ENCODE data around the gene REEP3. TPM values are rescaled to one million over a fixed set of nuclear protein-coding genes. Genes with fewer than 3 reads are reported as not detected.
"Not testable (repeated sequence)": the region's sequence is repeated elsewhere in the genome, so short reads cannot be mapped to it uniquely, and the experiment has no call there.

REEP3 gene
- total RNA-seq, 1 experiment from 2014 or later: 19.7 TPM

GRCh38 chr10:63634488-63635065 is 113.4 kb downstream of the REEP3 start:
- in situ Hi-C loops (cut with HindIII; ENCODE audit: low pct_unique_long_range_greater_than_20kb, low sequenced_read_pairs): no loop called here

DNA sequence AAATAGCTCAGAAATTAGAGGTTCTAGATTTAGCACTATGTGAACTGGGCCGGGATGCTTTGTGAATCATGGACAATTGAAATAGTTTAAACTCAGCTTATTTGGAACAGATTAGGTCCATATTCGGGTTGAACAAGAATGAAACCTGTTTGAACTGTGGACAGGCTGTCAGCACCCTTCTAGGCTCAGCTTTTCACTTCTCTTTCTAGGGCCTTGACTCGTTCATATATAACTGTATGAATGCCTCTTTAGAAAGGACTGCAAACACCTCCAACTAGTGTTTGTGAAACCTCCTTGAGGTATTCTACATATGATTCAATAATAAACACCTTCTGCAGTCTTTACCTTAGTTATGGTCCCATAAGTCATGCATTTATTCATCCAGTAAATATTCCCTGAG is 115.6 kb downstream of the REEP3 start:
- DNase-seq (ENCODE audit: low read depth): no peak
- in situ Hi-C loops (cut with HindIII; ENCODE audit: low pct_unique_long_range_greater_than_20kb, low sequenced_read_pairs): no loop called here

More at GRCh38 chr10:63634488-63635065, 113.4 kb downstream of the REEP3 start:
- no peak for DNase-seq (ENCODE audit: low read depth)

DNA sequence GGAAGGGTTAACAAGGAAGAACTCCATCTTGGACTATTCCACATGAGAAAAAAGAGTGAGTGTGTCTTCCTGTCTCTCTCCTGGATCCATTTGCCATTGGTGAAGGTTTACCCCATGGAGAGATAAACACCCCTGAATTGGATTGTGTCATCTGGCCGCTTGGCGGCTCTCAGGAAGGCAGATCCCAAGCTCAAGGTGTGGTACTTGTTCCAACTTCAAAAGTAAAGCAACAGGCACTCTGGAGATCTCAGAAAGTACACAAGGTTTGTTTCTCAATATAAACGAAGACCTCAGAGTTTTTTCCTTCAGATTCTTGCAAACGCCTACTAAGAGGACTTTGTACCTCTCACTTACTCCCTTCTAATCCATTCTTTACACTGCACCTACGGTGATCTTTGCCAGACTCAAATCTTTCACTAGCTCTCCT is 116.7 kb downstream of the REEP3 start:
- in situ Hi-C loops (cut with HindIII; ENCODE audit: low pct_unique_long_range_greater_than_20kb, low sequenced_read_pairs): no loop called here
- no peak for DNase-seq (ENCODE audit: low read depth)

GRCh38 chr10:63641366-63641765 is 120.2 kb downstream of the REEP3 start:
- DNase-seq (ENCODE audit: low read depth): no peak
- in situ Hi-C loops (cut with HindIII; ENCODE audit: low pct_unique_long_range_greater_than_20kb, low sequenced_read_pairs): no loop called here

DNA sequence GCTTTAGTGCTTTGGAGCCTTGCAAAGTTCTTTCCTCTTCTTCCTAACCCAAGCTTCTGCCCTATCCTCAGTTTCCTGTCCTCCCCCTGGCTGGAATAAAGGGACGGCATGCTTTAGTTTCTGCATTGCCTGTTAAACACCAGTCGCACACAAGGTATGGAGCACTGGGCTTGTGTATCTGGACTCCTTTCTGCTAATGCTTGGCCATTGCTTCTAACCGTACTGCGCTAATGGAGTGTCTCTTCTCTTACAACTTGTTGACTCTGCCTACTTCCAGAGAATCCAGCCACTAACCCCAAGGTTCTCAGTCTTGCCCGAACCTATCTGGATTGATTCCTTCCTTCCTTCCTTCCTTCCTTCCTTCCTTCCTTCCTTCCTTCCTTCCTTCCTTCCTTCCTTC is 120.6 kb downstream of the REEP3 start:
- in situ Hi-C loops (cut with HindIII; ENCODE audit: low pct_unique_long_range_greater_than_20kb, low sequenced_read_pairs): no loop called here
- no peak for DNase-seq (ENCODE audit: low read depth)

GRCh38 chr10:63642808-63643207 is 121.6 kb downstream of the REEP3 start:
- in situ Hi-C loops (cut with HindIII; ENCODE audit: low pct_unique_long_range_greater_than_20kb, low sequenced_read_pairs): no loop called here
- no peak for DNase-seq (ENCODE audit: low read depth)

DNA sequence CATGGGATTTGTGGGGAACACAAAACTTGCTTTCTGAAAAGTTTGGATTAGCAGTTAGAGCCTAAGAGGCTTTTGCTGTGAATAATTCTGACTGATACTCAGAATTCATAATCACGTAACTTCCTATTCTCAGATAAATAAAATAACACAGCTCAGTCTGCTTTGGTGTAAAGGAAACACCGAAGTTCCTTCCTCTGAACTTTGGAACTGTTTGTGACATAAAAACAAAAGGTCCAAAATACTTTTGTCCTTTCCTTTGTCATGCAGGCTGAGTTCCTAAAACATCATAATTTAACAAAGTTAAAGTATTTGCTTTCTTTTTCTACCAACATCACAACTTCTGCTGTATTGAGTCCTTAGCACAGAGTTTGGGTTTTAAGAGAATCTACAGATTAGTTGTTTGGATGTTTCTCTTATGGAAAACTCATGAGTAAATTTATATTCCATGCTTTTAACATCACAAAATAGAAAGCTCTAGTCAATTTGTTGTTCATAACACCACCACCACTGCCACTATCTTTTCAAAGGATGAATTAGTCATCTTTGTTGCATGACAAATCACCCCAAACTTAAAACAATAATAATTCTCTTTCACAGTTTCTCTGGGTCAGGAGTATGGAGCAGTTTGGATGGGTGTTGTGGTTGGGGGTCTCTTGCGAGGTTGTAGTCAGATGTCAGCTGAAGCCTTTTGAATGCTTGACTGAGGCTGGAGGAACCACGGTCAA is 123.4 kb downstream of the REEP3 start:
- DNase-seq (ENCODE audit: low read depth): no peak
- in situ Hi-C loops (cut with HindIII; ENCODE audit: low pct_unique_long_range_greater_than_20kb, low sequenced_read_pairs): no loop called here

GRCh38 chr10:63645195-63645594 is 124.0 kb downstream of the REEP3 start:
- no peak for DNase-seq (ENCODE audit: low read depth)
- in situ Hi-C loops (cut with HindIII; ENCODE audit: low pct_unique_long_range_greater_than_20kb, low sequenced_read_pairs): no loop called here

DNA sequence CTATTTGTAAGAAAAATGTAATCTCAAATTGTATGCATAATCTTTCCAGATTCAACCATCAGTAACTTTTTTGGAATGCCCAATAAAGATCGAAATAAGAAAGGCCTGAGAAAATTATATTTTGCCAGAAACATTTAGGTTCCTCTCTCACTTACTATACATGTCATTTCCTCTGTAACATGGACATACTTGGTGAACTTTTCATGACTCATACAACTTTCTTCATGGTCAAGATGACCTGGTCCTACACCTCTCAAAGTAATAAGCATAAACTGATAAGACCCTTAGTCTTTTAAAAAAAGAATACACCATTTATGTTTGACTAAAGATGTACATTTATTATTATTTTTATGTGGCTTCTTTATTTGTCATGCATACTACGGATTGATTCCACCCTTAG is 125.3 kb downstream of the REEP3 start:
- in situ Hi-C loops (cut with HindIII; ENCODE audit: low pct_unique_long_range_greater_than_20kb, low sequenced_read_pairs): no loop called here
- DNase-seq (ENCODE audit: low read depth): no peak

DNA sequence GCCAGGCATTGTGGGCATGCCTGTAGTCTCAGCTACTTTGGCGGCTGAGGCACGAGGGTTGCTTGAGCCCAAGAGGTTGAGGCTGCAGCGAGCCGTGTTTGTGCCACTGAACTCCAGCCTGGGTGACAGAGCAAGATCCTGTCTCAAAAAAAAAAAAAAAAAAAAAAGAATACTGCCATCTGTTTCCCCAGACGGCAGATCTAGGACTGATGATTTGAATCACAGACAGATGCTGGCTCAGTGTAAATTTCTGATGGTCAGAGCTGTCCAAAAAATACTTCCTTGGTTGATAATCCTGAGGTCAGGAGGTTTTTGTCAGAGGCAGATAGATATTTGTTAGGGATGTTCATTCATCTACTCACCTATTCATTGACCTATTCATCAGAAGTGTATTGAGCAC is 130.7 kb downstream of the REEP3 start:
- no peak for DNase-seq (ENCODE audit: low read depth)
- in situ Hi-C loops (cut with HindIII; ENCODE audit: low pct_unique_long_range_greater_than_20kb, low sequenced_read_pairs): no loop called here

DNA sequence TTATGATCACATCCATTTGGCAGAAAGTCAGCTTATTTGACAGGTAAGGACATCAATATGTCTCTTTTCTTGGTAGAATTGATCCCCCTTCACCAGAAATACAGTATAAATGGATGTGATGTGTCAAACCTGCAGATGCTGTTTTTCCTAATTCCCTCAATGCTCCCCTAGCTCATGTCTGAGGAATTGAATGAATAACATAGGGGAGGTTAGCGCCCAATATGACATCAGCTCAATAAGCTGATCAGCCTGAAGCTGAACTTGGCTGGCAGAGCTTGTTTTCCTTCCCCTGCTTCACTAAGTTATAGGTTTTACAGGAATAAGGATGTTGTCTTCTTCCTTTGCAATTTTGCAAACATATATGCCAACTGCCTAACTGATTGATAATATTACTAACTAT is 132.5 kb downstream of the REEP3 start:
- in situ Hi-C loops (cut with HindIII; ENCODE audit: low pct_unique_long_range_greater_than_20kb, low sequenced_read_pairs): no loop called here
- DNase-seq (ENCODE audit: low read depth): no peak

- in situ Hi-C loops (cut with HindIII; ENCODE audit: low pct_unique_long_range_greater_than_20kb, low sequenced_read_pairs): no loop called here
Observed at GRCh38 chr10:63657761-63658160, 136.6 kb downstream of the REEP3 start.

GRCh38 chr10:63660941-63661340 is 139.7 kb downstream of the REEP3 start:
- in situ Hi-C loops (cut with HindIII; ENCODE audit: low pct_unique_long_range_greater_than_20kb, low sequenced_read_pairs); DNase-seq (ENCODE audit: low read depth): not testable (repeated sequence)

More at GRCh38 chr10:63657761-63658160, 136.6 kb downstream of the REEP3 start:
- no peak for DNase-seq (ENCODE audit: low read depth)

- DNase-seq (ENCODE audit: low read depth): no peak
- in situ Hi-C loops (cut with HindIII; ENCODE audit: low pct_unique_long_range_greater_than_20kb, low sequenced_read_pairs): no loop called here
Observed at GRCh38 chr10:63661347-63661746, 140.1 kb downstream of the REEP3 start.

DNA sequence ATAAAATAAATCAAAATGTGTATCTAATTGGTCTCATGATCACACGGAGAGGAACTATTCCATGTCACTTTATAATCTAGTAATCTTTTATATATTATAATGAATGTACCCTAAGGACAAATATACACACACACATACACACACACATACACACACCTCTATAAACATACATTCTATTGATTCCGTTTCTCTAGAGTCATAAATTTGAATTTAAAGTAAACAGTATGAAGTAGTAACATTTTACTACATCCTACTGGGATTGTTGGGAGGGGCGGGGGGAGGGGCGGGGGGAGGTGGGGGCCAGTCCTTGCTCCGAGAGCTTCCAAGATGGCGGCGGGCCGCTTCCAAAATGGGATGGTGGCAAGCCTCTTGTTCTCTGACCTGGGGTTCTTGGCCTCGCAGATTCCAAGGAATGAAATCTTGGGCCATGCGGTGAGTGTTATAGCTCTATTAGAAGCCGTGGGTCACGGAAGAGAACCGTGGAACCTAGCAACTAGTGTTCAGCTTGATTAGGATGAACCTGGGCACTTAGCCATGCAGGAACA is 143.2 kb downstream of the REEP3 start:
- in situ Hi-C loops (cut with HindIII; ENCODE audit: low pct_unique_long_range_greater_than_20kb, low sequenced_read_pairs): no loop called here
- no peak for DNase-seq (ENCODE audit: low read depth)

- DNase-seq (ENCODE audit: low read depth); in situ Hi-C loops (cut with HindIII; ENCODE audit: low pct_unique_long_range_greater_than_20kb, low sequenced_read_pairs): not testable (repeated sequence)
Observed at GRCh38 chr10:63665006-63665580, 143.9 kb downstream of the REEP3 start.

DNA sequence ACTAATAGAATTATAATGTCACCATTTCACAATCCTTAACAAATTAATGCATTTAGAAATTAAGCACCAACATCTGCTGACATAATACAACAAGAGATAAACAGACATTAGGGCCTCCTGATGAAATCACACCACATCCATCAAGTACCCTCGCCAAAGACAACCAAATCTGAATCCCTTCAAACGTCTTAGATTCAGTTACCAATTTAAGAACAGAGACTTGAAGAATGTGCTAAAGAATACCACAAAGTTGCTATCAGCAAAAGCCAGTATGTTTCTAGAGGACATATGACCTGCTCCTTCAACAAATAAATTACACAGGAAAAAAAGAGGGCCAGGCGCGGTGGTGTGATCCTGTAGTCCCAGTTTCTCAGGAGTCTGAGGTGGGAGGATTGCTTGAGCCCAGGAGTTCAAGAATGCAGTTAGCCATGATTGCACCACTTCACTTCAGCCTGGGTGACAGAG is 144.5 kb downstream of the REEP3 start:
- DNase-seq (ENCODE audit: low read depth): no peak
- in situ Hi-C loops (cut with HindIII; ENCODE audit: low pct_unique_long_range_greater_than_20kb, low sequenced_read_pairs): no loop called here

DNA sequence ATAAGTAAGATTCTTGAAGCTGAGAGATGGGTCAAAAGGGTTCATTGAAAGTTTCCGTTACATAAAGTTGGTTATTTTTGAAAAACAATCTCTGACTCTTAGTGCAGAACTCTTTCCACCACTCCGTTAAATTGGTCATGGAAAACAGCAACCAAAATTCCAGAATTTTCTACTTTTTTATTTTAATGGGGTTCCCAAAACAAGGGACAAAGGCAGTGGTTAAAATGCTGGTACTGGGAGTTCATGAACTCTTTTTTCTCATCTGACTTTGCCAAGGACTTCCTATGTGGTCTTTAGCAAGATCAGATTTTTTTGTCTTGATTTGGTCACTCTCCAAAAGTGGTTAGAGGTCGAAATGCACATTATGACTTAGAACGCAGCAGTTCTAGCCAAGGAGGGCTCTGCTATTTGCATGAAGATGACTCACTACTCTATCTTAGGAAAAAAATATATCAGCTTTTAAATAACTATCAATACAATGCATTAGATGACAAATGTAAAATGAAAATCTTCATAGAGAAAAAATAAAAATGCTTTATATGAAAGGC is 145.7 kb downstream of the REEP3 start:
- in situ Hi-C loops (cut with HindIII; ENCODE audit: low pct_unique_long_range_greater_than_20kb, low sequenced_read_pairs): no loop called here
- DNase-seq (ENCODE audit: low read depth): no peak

Measured in Caki2 (cell line).